Neutrophil (primary cell): ENCODE results near the gene PRDM16.

ENCODE experiments used
- H3K27ac ChIP-seq: fragments of 200-600 bp; sonication (generic); 2 replicates; pipeline ENCODE4 v1.5.1; 2016; ENCODE audit warnings: mild to moderate bottlenecking, moderate library complexity
- H3K27me3 ChIP-seq: fragments of 200-600 bp; sonication (generic); 2 replicates; pipeline ENCODE4 v1.6.0; 2016; ENCODE audit warnings: mild to moderate bottlenecking
- H3K36me3 ChIP-seq: fragments of 200-600 bp; sonication (generic); 2 replicates; pipeline ENCODE4 v1.5.1; 2017
- H3K4me1 ChIP-seq, 2 experiments: fragments of 200-600 bp in 1 of 2; sonication (generic) in 1 of 2; 1 replicate in 1 of 2; 2 replicates in 1 of 2; pipeline versions ENCODE4 v1.5.1 to v1.6.1; 2013 to 2016; ENCODE audit warnings: low read depth in 1 of 2, low read length in 1 of 2, mild to moderate bottlenecking in 1 of 2, moderate library complexity in 1 of 2; ENCODE audit not compliant: control insufficient read depth in 1 of 2, insufficient read depth in 1 of 2
- H3K4me3 ChIP-seq, 2 experiments: fragments of 200-600 bp in 1 of 2; sonication (generic) in 1 of 2; 1 replicate in 1 of 2; 2 replicates in 1 of 2; pipeline ENCODE4 v1.5.1; 2013 to 2016; ENCODE audit warnings: low read depth in 1 of 2, low read length in 1 of 2, mild to moderate bottlenecking in 1 of 2, moderate library complexity in 1 of 2
- H3K9me3 ChIP-seq: fragments of 200-600 bp; sonication (generic); 2 replicates; pipeline ENCODE4 v1.5.1; 2016
- CTCF ChIP-seq: fragments of 200-600 bp; sonication (generic); IDR thresholded peaks from 2 replicates; pipeline ENCODE4 v1.5.1; 2016; ENCODE audit warnings: antibody characterized with exemption

Gene PRDM16

GRCh38 chr1:3474421-3474820 lies 405.4 kb downstream of the PRDM16 start:
- Histone ChIP-seq H3K4me3 (no peak overlapping the region), H3K27me3 (no peaks in the 10 kb centered on the region), H3K4me1 (no peaks in the 10 kb centered on the region), H3K36me3 (no peaks in the 10 kb centered on the region), H3K9me3 (no peaks in the 10 kb centered on the region), H3K27ac (no peak overlapping the region)
- no peak for TF ChIP-seq CTCF

- no peaks in the 10 kb centered on the region for H3K4me1 ChIP-seq
- H3K4me3 ChIP-seq, result no peak overlapping the region
- H3K27ac ChIP-seq, result no peak overlapping the region
- H3K36me3 ChIP-seq, result no peaks in the 10 kb centered on the region
- H3K9me3 ChIP-seq, result no peaks in the 10 kb centered on the region
- no peaks in the 10 kb centered on the region for H3K27me3 ChIP-seq
- no peak for TF ChIP-seq CTCF
These were observed 407.0 kb downstream of the PRDM16 start for GRCh38 chr1:3475839-3476573.

- Histone ChIP-seq H3K4me1 (no peaks in the 10 kb centered on the region), H3K27me3 (peaks cover 4% of the 10 kb centered on the region), H3K9me3 (no peaks in the 10 kb centered on the region), H3K36me3 (no peaks in the 10 kb centered on the region), H3K27ac (no peak overlapping the region), H3K4me3 (no peak overlapping the region)
- no peak for TF ChIP-seq CTCF
These were observed 407.7 kb downstream of the PRDM16 start for GRCh38 chr1:3476666-3477065.

GRCh38 chr1:3477241-3477995 lies 408.4 kb downstream of the PRDM16 start:
- no peak for TF ChIP-seq CTCF
- Histone ChIP-seq H3K9me3 (no peaks in the 10 kb centered on the region), H3K4me3 (no peak overlapping the region), H3K36me3 (no peaks in the 10 kb centered on the region), H3K27ac (no peak overlapping the region), H3K27me3 (peaks cover 12% of the 10 kb centered on the region), H3K4me1 (no peaks in the 10 kb centered on the region)

- peaks cover 13% of the 10 kb centered on the region for H3K27me3 ChIP-seq
- no peak for TF ChIP-seq CTCF
- H3K4me3 ChIP-seq, result no peak overlapping the region
- no peak overlapping the region for H3K27ac ChIP-seq
- no peaks in the 10 kb centered on the region for H3K9me3 ChIP-seq
- no peaks in the 10 kb centered on the region for H3K4me1 ChIP-seq
- H3K36me3 ChIP-seq, result no peaks in the 10 kb centered on the region
These were observed 409.2 kb downstream of the PRDM16 start for GRCh38 chr1:3478187-3478586.
